C4-2B (cell line): ENCODE measurements around the gene KLHL1.

Experiments used
- H3K27ac ChIP-seq: fragments of 450-650 bp; 2 replicates; pipeline ENCODE4 v1.5.1; 2017
- CTCF ChIP-seq: fragments of 450-650 bp; conservative IDR thresholded peaks from 2 replicates; pipeline ENCODE4 v1.5.1; 2017; ENCODE audit warnings: mild to moderate bottlenecking
- ZFX ChIP-seq: fragments of 450-650 bp; IDR thresholded peaks from 2 replicates; pipeline ENCODE4 v1.6.1; 2017

KLHL1 gene

GRCh38 chr13:70051531-70051930 lies 56.7 kb downstream of the KLHL1 start:
- H3K27ac ChIP-seq, result no peak overlapping the region
- TF ChIP-seq ZFX, result no peak
- TF ChIP-seq CTCF, result no peak

DNA sequence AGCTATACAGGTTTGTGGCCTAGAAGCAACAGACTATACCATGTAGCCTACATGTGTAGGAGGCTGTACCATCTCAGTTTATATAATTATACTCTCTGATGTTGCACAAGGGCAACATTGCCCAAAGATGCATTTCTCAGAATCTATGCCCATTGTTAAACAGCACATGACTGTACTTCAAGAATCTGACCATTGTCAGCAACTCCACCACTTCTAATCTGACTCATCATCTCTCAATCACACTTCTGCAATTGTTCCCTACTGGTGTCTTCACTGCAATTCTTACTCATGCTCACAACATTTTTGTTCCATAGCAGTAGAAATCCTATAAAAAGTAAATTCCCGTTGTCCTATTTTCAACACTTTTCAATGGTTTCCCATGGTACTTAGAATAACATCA lies 64.6 kb downstream of the KLHL1 start:
- H3K27ac ChIP-seq, result no peak overlapping the region
- TF ChIP-seq ZFX (no peak), CTCF (no peak)

GRCh38 chr13:70042193-70042592 lies 66.1 kb downstream of the KLHL1 start:
- TF ChIP-seq CTCF (no peak), ZFX (no peak)
- no peak overlapping the region for H3K27ac ChIP-seq

- no peak overlapping the region for H3K27ac ChIP-seq
- TF ChIP-seq CTCF, result no peak
These were observed 74.0 kb downstream of the KLHL1 start for GRCh38 chr13:70034286-70034685.

DNA sequence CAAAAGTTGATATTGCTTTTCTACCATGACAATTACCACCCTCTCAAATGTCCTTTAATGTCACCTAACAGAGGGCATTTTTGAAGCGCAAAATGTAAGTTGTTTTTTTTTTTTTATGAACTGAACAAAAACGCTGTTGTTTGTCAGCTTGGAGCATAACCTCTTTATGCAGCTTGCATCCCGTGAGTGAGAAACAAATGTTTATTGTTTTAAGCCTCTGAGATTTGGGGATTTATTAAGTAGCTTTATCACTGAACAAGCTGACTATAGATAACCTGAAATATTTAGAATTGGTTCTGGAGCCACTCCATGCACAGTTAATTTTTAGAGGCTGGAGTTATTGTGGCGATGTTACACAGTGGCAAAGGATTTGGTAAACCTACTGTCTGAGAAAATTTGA lies 80.7 kb downstream of the KLHL1 start:
- no peak overlapping the region for H3K27ac ChIP-seq
- TF ChIP-seq CTCF (no peak), ZFX (no peak)

- H3K27ac ChIP-seq, result no peak overlapping the region
- TF ChIP-seq CTCF (no peak), ZFX (no peak)
These were observed 84.7 kb downstream of the KLHL1 start for GRCh38 chr13:70023516-70023915.

DNA sequence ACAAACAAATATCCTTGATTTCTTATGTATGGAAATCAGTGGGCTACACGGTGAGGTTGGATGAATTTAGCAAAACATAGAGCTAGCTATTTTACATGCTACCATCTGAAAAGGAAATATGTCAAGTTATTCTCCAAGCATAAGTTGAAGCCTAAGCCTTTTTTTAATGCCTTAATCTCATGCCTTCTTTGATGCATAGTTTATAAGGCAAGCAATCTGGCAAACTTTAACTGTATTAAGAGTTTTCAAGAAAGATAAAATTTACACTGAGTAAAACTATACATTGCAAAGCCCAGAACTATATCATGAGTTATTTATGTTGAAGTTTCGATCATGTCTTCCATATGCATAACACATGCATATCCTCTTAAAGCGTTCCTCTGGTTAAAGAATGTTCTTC lies 85.6 kb downstream of the KLHL1 start:
- no peak for TF ChIP-seq ZFX
- TF ChIP-seq CTCF, result no peak

GRCh38 chr13:70016116-70016515 lies 92.1 kb downstream of the KLHL1 start:
- no peak overlapping the region for H3K27ac ChIP-seq
- TF ChIP-seq ZFX, result no peak
- no peak for TF ChIP-seq CTCF

More for the DNA sequence above, 85.6 kb downstream of the KLHL1 start:
- no peak overlapping the region for H3K27ac ChIP-seq
